Measurements from ENCODE around the gene LBX2.
"Not testable (repeated sequence)": the region's sequence is repeated elsewhere in the genome, so short reads cannot be mapped to it uniquely, and the experiment has no call there.

LBX2 gene

DNA sequence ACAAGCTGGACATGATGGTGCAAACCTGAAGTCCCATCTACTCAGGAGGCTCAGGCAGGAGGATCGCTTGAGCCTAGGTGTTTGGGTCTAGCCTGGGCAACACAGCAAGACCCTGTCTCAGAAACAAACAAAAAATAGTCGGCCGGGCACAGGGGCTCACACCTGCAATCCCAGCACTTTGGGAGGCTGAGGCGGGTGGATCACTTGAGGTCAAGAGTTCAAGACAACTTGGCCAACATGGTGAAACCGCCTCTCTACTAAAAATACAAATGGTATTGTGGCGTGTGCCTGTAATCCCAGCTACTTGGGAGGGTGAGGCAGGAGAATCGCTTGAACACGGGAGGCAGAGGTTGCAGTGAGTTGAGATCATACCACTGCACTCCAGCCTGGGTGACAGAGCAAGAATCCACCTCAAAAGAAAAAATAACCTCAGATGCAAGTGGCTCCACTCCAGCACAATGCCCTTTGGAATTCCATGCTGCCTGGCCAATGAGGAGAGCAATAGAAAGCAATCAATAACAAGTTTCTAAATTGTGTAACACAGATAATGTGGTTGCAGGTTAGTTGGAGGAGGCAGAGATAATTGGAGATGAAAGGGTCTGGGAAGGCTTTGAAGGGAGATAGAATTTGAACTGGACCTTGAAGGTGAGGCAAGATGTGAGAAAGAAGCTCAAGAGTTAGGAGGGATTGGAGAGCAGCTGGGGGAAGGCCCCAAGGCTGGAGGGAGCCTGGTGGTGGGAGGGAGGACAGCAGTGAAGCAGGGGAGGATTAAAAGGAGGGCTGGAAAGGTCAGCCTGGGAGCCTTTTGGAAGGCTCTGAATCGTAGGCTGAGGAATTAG is 10.5 kb downstream of the LBX2 start:
- FAIRE-seq (no peak), DNase-seq (ENCODE audit: insufficient read length, low spot score) (no peak)

DNA sequence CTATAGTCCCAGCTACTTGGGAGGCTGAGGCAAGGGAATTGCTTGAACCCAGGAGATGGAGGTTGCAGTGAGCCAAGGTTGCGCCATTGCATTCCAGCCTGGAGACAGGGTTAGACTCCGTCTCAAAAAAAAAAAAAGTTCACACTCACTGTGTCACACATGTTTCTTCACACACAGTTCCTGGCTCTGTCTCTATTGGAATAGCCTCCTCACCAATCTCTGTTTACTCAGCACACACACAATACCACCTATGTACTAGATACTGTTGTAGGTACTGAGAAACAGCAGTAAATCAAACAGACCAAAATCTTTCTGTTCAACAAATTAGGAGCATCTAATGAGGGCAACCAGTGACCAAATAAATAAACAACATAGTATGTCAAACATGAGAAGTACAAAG is 13.3 kb downstream of the LBX2 start:
- FAIRE-seq, result no peak
- DNase-seq (ENCODE audit: insufficient read length, low spot score), result no peak

DNA sequence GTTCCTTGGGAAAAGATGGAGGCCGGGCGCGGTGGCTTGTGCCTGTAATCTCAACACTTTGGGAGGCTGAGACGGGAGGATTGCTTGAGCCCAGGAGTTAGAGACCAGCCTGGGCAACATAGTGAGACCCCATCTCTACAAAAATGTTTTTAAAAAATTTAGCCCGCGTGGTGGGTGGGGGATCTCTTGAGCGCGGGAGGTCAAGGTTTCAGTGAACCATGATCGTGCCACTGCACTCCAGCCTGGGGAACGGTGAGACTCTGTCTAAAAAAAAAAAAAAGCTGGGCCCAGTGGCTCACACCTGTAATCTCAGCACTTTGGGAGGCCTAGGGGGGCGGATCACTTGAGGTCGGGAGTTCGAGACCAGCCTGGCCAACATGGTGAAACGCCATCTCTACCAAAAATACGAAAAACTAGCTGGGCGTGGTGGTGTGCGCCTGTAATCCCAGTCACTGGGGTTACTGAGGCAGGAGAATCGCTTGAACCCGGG is 15.7 kb downstream of the LBX2 start:
- not testable (repeated sequence) for DNase-seq (ENCODE audit: insufficient read length, low spot score); FAIRE-seq

DNA sequence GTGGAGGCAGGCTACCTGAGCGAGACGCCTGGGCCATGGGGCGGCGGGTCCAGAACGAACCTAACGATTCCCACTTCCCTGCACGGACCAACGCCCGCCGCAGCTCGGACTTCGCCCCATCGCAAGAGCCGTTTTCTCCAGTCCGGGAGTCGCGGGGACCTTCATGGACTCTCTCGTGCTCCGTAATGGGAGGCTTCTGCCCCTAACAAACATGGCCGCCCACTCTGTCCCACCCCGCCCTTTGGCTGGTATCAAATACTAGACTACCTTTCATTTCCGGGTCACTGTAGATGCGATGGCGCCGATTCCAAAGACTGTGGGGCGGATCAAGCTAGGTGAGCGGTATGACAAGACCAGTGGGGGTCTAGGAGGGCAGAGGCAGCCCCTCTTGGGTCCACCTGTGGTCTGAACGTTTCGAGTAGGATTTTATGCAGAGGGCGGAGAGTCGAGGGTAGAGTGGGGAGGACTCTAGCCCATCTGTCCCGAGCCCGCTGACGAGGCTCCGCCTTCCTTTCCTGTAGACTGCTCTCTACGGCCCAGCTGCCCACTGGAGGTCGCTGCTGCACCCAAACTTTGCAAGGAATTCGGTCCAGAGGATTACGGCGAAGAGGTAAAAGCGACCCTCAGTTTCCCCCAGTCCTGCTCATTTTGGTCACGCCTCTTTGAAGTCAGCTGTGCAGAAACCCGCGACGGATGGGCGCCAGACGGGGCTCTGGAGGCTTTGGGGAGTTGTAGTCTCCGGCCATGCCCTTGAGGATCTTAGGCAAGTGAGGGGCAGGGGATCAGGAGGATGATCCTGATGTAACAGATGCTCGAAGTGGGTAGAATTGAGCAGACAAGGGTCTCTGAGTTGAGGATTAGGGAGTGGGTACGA is 16.4 kb downstream of the LBX2 start, which contains the start of the genes CCDC142 and TTC31:
Gene CCDC142 (minus strand): TSS at position 198 of the 874 bp plus-strand sequence. CDS start 161 bp downstream, at position 37.
Gene TTC31 (plus strand): TSS at position 281 of the 874 bp plus-strand sequence. CDS start 15 bp downstream, at position 296.
- FAIRE-seq (peak; percentile 86), DNase-seq (ENCODE audit: insufficient read length, low spot score) (peak; percentile 96)

DNA sequence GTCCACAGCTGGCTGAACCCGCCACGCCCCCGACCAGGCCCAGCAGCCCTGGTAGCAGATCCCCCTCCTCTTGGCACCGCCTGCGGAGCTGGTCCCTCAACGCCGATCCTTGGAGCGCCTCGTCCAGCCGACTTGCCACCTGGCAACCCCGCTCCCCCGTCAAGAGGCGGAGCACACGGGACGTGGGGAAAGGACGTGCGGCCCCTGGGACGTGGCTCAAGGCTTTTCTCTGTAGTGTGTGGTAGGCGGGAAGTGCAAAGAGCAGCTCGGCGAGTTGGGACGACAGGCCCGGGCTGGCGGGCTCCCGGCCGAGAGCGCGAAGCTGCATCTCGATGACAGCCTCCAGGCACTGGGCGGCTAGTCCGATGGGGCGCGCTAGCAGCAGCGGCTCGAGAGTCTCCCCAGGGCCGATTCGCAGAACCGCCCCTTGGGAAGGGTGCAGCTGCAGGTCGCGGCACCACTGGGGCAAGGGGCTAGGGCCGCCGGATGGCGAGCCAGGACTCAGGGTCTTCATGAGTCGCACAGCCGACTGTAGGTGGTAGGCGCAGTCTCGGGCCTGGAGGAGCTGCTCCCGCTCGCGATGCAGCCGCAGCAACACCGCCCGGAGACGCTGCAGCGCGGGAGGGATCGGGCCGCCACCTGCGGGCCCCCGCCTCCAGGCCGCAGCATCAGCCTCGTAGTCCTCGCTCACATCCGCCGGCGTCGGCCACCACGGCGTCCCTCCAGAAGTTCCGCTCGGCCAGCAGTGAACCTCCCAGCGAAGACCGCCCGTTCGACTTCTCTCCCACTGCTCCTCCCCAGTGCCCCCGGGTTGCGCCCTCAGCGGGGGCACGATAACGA is 17.2 kb downstream of the LBX2 start:
- FAIRE-seq, result no peak
- DNase-seq (ENCODE audit: insufficient read length, low spot score), result peak; percentile 50

DNA sequence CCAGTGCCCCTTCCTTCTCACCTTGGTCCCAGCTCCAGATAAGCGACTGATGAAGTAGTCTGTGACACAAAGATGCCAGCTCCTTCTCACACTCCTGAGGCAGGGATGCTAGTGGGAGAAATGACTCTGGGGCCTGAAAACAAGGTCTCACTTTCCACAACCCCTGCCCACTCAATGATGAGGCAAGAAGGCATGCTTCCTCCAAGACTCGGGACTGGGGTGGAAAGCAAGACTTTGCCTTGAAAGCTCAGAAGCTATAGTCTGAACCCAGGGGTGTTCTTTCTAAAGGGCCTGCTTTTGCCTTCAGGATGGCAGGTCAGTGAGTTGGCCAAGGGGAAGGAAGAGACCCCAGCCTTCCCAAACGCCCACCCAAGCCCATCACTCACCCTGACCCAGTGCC is 18.0 kb downstream of the LBX2 start:
- DNase-seq (ENCODE audit: insufficient read length, low spot score), result no peak
- FAIRE-seq, result no peak

DNA sequence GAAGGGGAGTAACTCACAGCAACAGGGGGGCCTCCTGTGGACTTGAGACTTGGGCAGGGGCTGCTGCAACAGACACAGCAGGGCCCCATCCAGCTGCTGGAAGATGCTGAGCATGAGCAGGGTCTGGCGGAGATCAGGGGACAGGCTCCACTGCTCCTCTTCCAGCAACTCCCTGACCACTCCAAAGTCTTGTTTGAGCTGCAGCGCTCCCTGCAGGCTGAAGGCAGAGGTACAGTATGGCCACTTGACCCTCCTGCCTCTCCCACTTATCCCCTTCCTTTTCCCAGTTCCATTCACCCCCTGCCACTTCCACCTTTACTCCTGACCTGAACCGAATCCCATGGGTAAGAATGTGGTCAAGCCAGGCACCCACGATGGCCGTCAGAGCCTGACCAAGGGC is 24.5 kb downstream of the LBX2 start:
- DNase-seq (ENCODE audit: insufficient read length, low spot score) (no peak), FAIRE-seq (no peak)

DNA sequence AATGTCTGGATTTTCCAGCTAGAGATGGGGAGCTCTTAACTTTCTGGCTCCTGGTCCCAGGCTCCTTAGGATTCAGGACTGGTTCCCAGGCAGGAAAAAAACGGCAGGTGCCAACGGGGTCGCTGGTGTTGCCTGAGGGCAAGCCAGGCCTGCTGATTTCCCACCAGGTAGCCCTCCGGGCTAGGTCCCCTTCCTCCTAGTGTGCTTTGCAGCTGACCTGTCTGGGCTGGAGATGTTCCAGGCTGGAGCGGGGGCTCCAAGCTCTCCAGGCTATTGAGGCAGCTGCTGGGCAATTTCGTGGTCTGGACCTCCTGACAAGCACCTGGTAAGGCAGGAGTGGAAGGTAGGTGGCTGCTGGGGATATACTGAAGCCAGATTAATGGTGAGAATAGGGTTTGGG is 24.9 kb downstream of the LBX2 start:
- DNase-seq (ENCODE audit: insufficient read length, low spot score), result no peak
- no peak for FAIRE-seq

DNA sequence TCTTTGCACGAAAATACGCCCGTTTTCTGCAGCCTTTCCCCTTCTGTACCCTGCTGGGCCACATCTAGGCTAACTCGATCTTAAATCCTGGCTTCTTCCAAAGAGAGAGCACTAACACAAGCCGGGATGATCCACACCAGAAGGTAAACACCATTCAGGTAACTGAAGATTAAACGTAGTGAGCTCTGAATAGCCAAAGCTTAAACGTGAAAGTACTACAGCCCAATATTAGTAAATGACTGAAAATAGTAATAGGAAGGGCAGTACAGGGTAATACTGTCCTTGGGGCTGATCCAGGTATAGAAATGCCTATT is 26.5 kb downstream of the LBX2 start:
- no peak for FAIRE-seq
- DNase-seq (ENCODE audit: insufficient read length, low spot score), result no peak

DNA sequence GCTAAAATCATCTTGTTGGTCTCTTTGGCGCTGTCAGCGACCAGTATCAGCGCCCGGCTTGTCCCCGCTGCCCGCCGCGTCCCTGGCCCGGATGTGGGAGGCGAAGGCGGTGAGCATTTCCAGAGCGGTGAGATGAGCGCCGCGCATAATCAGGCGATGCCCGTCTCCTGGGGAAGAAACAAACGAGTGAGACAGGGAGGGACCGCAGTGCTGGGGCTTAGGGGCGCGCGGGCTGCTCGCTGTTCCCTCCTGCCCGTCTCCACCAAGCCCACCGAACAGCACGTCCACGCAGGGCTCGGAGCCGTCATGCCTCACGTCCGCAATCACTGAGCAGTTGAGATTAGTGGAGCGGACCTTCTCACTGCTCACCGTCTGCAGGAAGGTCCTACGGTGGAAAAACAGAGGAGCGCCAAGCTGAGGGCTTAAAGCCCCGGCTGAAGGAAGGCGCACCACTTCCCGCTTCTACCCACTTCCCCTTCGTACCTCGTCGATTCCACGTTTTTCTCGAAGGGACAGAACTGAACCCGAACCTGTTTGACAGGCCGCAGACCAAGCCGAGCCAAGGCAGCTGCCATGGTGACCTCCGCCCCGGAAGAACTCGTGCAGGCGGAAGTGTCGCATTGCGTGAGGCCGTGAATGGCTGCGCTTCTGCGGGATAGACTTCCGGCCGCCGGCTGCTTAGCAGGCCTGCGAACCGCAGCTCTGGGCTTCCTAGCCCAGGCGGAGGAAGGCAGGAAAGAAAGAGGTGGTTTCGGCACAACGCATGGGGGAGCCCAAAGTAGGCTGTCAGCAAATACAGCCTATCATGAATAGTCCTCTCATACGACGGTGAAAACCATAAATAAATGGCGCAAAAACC is 27.1 kb downstream of the LBX2 start, which contains the start of gene MRPL53:
Gene MRPL53 (minus strand): TSS at position 595 of the 859 bp plus-strand sequence. CDS start 20 bp downstream, at position 575.
- peak; percentile 82 for DNase-seq (ENCODE audit: insufficient read length, low spot score)
- peak; percentile 90 for FAIRE-seq

DNA sequence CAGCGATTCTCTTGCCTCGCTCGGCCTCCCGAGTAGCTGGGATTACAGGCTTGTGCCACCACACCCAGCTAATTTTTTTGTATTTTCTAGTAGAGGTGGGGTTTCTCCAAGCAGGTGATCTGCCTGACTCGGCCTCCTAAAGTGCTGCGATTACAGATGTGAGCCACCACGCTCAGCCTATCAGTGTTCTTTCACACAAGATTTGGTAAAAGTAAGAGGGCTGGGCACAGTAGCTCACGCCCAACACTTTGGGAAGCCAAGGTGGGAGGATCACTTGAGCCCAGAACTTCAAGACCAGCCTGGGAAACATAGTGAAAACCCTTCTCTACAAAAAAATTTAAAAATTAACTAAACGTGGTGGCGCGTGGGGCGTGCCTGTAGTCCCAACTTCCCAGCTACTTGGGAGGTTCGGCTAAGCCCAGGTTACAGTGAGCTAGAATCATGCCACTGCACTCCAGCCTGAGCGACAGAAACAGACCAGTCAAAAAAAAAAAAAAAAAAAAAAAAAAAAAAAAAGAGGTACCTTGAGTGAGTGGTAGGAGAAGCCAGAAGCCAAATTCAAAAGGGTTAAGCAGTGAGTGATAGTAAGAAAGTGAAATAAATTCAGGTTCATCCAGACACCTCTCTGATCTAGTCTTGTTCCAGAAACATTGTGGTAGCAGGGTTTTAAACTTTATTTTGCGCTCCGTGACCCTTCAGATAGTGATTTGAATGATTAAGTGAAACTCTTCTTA is 27.9 kb downstream of the LBX2 start:
- DNase-seq (ENCODE audit: insufficient read length, low spot score) (no peak), FAIRE-seq (no peak)

DNA sequence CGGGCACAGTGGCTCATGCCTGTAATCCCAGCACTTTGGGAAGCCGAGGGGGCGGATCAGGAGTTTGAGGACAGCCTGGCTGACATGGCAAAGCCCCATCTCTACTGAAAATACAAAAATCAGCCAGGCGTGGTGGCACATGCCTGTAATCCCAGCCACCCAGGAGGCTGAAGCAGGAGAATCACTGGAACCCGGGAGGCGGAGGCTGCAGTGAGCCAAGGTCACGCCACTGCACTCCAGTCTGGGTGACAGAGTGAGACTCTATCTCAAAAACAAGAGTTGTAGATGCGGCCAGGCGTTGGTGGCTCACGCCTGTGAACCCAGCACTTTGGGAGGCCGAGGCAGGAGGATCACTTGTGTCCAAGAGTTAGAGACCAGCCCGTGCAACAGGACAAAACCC is 28.7 kb downstream of the LBX2 start:
- not testable (repeated sequence) for DNase-seq (ENCODE audit: insufficient read length, low spot score); FAIRE-seq

DNA sequence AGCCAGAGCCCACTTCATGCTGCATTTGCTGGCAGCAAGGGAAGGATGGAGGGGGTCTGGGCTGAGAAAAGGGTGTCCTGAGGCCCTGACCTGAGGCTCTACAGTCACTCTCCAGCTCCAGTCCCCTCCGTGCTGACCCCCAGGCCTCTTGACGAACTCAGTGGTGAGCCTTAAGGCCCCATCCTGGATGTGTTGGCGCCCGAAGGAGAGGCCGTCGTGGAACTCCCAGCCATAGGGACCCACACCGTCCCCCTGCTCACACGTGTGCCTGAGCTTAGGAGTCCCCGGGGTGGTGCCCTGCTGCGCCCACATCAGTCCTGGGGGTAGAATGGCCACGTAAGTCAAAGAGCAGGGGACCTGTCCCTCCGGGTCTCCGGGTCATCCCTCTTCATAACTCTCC is 35.0 kb downstream of the LBX2 start:
- FAIRE-seq, result no peak

DNA sequence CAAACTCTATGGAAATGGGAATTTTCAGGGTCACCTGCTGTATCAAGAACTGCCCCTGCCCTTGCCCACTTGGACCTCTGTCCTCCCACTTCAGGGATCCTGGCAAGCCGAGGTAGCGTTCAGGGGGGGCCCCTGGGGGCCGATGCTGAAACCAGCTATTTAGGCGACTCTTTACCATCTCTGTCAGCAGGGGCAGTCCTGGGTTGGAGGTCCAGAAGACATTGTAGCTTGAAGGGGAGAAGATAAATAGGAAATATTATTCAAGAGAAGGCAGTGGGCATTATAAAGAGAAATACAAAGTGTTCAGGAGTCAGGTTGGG is 36.7 kb downstream of the LBX2 start:
- FAIRE-seq, result no peak

More for the DNA sequence above, 35.0 kb downstream of the LBX2 start:
- no peak for DNase-seq (ENCODE audit: insufficient read length, low spot score)

DNA sequence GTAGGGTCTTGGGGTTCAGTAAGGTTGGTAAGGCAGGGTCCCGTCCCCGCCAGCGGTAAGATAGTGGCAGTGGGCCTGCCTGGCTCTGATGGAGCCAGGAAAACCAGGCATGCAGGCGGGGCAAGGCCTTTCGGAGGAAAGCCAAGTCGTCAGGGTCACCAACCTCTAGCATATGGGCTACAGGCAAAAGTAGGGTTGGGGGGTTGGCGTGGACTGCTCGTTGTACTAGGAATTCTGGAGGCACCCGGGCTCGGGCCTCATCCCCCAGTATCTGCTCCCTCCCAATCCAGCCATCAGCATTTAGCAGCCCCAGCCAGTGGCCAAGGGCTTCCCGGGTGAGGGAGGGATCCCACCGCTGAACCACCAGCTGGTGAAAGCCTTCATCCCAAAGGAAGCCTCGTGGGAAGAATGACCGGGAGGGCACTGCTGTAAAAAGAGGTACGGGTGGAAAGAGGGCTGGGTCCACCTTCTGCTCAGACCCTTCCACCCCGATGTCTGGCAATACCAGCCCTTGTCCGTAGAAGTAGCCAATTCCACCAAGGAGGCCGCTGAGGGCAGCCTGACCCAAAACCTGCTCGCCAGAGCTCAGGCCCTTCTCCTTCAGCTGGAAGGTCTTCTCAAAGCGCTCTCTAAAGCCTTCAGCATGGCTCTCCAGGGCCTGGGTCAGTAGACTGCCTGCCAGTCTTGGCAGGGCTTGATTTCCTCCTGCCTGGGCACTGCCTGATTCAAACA is 37.2 kb downstream of the LBX2 start:
- DNase-seq (ENCODE audit: insufficient read length, low spot score), result no peak
- FAIRE-seq, result no peak

More for the DNA sequence above, 36.7 kb downstream of the LBX2 start:
- no peak for DNase-seq (ENCODE audit: insufficient read length, low spot score)

DNA sequence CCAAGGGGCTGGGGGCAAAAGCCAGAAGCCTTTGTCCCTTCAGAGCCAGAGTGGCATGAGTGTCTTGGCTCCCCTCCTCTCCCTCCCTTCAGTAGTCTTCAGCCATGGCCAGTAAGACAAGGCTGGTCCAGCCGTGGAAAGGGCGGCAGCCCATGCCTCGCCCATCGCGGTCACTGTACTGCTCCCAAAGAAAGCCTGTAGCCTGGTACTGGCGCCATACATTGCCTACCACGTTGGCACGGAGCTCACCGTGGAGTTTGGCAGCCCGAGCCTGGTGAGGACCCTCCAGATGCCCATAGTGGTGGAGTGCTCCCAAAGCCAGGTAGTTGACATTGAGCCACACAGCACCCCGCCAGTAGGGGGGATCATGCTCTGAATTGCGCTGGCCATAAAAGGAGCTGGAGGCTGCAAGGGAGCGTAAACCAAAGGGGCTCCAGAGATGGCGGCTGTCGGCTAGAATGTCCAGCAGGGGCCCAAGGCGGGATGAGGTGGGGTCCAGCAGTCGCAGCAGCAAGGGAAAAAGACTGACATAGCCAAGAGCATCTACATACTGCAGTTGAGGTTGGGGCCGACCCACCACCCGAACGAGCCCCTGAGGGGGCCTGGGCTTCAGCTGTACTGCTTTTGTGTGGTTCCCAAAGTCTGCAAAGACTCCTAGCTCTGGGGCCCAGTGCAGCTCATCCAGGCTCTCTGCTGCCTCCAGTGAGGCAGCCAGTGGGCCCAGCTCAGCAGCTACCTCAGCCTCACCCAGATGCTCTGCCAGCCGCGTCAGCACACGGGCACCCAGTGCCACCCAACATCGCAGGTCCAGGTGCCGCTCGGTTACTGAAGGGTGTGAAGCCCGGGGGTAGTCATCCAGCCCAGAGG is 38.0 kb downstream of the LBX2 start:
- DNase-seq (ENCODE audit: insufficient read length, low spot score), result no peak

DNA sequence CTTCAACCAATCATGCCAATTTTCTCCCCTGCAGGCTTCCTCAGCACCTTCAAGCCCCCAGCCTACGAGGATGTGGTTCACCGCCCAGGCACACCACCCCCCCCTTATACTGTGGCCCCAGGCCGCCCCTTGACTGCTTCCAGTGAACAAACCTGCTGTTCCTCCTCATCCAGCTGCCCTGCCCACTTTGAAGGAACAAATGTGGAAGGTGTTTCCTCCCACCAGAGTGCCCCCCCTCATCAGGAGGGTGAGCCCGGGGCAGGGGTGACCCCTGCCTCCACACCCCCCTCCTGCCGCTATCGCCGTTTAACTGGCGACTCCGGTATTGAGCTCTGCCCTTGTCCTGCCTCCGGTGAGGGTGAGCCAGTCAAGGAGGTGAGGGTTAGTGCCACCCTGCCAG is 39.2 kb downstream of the LBX2 start:
- FAIRE-seq, result not testable (repeated sequence)

More for the DNA sequence above, 38.0 kb downstream of the LBX2 start:
- no peak for FAIRE-seq

More for the DNA sequence above, 39.2 kb downstream of the LBX2 start:
- DNase-seq (ENCODE audit: insufficient read length, low spot score), result not testable (repeated sequence)
